GM20000 (cell line): ENCODE measurements around the gene FAM89B.
A peak's percentile ranks its signal among the peaks of the same experiment; 100 is the strongest.

Source experiments
- DNase-seq: peaks from one replicate; pipeline ENCODE4 v3.0.0; 2012; ENCODE audit warnings: low spot score
- TF ChIP-seq, protein P1 (sequence below): IDR thresholded peaks from 2 replicates; pipeline ENCODE4 v1.5.1; 2012; ENCODE audit warnings: mild to moderate bottlenecking, control low read depth; ENCODE audit errors: extremely low read depth, missing control alignments

FAM89B gene

DNA sequence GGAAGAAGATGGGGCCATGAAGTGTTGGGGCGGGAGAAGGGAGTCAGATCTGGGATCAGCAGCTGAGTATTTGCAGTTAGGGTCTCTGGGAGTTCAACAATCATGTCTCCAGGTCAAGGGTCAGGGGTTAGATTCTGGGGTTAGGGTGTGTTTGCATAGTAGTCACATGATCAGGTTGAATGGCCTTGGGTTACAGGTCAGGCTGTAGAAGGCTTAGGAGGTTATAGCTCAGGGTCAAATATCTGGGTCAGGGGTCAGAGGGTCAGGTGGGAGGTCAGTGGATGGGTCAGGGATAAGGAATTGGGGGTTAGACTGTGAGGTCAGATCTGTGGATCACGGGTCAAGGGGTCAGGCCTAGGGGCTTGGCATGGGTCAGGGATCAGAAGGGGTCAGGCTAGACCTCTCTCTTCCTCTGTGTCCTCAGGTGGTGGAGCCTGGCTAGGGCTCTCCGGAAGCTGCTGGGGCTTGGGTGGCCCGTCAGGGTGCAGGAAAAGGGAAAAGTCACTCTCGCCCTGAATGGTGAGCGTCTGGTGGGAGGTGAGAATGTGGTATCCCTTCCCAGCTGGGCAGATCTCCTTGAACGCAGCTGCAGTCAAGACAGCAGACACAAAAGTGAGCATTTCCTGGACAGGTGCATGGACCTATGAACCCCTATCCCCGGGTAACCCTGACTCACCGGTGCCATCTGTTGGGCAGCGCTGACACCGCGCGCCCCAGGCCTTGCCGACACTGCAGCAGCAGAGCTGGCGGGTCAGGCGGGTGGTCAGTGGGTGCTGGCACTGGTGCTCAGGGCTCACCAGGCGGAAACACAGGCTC lies 20.6 kb upstream of the FAM89B start:
- DNase-seq, result peak; percentile 81
- TF ChIP-seq, protein P1, sequence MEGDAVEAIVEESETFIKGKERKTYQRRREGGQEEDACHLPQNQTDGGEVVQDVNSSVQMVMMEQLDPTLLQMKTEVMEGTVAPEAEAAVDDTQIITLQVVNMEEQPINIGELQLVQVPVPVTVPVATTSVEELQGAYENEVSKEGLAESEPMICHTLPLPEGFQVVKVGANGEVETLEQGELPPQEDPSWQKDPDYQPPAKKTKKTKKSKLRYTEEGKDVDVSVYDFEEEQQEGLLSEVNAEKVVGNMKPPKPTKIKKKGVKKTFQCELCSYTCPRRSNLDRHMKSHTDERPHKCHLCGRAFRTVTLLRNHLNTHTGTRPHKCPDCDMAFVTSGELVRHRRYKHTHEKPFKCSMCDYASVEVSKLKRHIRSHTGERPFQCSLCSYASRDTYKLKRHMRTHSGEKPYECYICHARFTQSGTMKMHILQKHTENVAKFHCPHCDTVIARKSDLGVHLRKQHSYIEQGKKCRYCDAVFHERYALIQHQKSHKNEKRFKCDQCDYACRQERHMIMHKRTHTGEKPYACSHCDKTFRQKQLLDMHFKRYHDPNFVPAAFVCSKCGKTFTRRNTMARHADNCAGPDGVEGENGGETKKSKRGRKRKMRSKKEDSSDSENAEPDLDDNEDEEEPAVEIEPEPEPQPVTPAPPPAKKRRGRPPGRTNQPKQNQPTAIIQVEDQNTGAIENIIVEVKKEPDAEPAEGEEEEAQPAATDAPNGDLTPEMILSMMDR, result peak; percentile 83

DNA sequence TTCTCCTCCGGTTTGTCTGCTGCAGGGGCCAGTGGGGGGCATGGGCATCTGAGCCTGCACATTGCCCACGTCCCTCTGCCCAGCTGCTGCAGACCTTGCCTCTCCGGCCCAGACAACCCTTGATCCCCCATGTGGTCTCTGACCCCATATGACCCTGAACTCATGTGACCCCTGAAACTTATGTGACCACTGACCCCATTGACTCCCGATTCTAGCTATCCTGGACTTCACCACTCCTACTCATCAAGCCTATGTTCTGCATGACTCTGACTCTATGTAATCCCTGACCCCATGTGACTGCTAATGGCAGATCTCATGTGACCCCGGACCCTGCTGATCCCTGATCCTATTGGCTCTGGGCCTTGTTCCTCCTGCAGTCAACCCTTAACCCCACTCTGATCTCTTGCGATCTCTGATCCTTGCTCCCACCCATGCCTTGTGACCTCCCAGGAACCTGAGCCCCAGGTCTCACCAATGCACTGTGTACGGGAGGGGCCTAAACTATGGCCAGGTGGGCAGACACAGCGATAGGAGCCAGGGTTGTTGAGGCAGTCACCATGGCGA lies 19.9 kb upstream of the FAM89B start:
- TF ChIP-seq, protein P1, result no peak
- DNase-seq, result no peak

DNA sequence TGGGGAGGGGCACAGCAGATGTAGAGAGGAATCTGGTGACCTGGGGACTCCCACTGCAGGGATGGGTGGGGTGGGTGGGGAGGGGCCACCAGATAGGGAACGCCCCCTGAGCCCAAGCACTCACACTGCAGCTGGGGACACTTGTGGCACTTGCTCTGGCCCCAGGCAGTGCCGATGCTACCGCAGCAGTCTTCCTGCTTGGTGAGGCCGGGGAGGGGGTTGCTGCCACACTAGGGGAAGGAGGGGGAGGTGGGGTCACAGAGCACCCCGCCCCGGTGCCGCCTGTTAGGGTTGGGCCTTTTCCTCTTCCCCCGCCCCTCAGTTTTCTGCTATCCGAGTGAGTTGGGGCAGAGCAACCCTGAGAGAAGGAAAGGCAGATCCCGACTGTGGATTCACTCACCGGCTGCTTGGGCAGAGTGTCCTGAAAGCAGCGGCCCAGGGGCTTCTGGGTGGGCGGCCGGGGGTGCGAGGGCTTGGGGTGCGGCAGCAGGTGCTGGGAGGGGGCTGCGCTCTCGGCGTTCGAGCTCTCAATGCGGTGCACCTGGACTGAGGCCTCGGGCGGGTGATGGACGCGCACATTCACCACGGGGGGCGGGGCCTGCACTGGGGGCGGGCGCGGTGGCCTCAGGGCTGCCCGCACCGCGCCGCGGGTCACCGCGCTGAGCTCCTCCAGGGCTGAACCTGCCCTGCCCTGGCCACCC lies 18.9 kb upstream of the FAM89B start:
- TF ChIP-seq, protein P1, result no peak
- peak; percentile 71 for DNase-seq

DNA sequence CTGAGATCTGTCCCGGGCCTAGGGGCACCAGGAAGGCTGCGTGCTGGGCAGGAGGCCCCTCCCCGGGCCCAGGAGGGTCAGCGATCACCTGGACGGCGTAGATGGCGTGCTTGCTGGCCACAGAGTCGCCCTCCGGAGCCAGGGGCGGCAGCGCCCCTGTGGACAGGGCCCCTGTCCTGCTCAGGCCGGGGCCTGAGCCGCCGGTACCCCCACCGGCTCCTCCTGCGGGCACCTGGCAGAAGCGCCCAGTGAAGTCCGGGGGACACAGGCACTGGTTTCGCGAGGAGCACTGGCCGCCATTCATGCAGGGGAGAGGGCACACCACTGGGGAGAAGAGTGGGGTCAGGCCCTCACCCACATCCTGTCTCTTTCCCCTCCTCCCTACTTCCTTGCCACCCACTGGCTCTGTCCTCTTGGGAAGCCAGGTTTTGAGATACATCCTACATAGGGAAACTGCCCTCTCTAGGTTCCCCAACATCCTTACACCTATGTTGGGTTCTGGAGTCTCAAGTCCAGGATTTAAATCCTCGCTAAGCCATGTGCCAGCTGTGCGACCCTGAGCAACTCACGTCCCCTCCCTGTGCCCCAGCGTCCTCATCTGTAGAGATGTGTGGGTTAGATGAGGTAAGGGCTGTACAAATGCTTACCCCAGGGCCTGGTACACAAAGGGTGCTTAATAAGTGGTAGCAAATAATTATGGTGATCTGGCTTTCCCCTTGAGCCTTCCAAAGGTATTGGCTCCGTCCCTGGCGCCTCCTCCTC lies 18.1 kb upstream of the FAM89B start:
- no peak for DNase-seq
- TF ChIP-seq, protein P1, result no peak

DNA sequence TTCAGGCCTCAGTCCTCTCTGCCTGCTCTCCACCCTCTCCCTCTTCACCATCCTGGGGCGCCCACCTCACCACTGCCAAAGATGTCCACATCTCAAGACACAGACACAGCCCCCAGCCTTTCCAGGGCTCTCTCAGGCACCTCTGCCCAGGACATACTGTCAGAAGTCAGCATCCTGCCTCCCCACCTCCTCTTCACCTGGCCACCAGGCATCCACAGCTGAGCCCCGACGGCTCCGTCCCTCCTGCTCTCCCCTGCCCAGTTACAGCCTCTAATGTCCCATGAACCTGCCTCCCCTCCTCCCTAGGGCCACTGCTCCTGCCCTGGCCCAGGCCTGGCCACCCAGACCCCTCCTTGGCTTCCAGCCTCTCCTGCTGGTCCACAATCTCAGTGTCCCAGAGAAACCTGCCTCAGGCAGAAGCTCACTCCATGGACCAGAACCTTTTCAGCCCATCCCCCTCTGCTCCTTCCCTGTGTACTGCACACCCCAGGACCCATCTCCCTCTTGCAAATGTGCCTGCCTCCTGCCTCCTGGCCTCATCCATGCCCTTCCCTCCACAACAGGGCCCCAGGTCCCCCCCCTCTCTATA lies 17.4 kb upstream of the FAM89B start:
- TF ChIP-seq, protein P1, result no peak
- no peak for DNase-seq

DNA sequence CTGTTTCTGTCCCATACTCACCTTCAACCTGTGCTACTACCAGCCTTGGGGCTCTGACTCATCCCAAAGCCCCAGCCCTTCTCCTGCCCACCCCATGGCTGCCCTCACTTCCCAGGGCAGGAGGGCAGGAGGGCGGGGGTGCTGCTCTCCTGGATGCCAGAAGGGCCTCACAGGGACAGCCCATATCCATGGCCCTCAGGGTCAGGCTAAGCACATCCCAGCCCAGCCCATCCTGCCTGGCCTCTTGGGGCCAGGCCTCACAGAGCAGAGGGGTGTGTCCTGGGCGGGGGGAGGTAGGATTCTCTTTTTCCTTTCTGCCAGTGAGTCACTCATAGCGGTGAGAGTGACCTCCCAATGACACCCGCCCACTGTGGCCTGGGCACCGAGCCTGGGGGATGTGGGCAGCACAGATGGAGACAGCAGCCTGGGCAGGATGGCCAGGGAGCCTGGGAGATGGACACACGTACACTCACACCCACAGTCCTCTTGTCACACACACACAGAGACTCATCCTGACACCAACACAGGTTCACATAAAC lies 16.6 kb upstream of the FAM89B start:
- no peak for DNase-seq

More for the DNA sequence above, 16.6 kb upstream of the FAM89B start:
- TF ChIP-seq, protein P1, result no peak
